Gastroesophageal sphincter (tissue), 4 donors: ENCODE measurements around the gene CCSER1. TPM values are rescaled to one million over a fixed set of nuclear protein-coding genes. Genes with fewer than 3 reads are reported as not detected.

ENCODE experiments used
- ATAC-seq: fragments of 150-250 bp; one replicate; pipeline ENCODE4 v1.9.1; 2016; ENCODE audit warnings: mild to moderate bottlenecking, moderate library complexity
- H3K27ac ChIP-seq, 4 donors: fragments of 200-600 bp; sonication (generic) in 3 of 4; 1 replicate in 3 of 4; 2 replicates in 1 of 4; pipeline ENCODE4 v1.5.1; 2016 to 2019
- H3K27me3 ChIP-seq: fragments of 200-600 bp; sonication (generic); one replicate; pipeline ENCODE4 v1.5.1; 2019
- H3K36me3 ChIP-seq, 2 donors: fragments of 200-600 bp; sonication (generic); one replicate each; pipeline ENCODE4 v1.5.1; 2019; ENCODE audit warnings: control low read depth in 1 of 2
- H3K4me1 ChIP-seq, 3 donors: fragments of 200-600 bp; sonication (generic); 1 replicate in 2 of 3; 2 replicates in 1 of 3; pipeline ENCODE4 v1.5.1; 2016 to 2019; ENCODE audit warnings: control low read depth in 2 of 3
- H3K4me3 ChIP-seq, 2 donors: fragments of 200-600 bp; sonication (generic); one replicate each; pipeline ENCODE4 v1.5.1; 2019; ENCODE audit warnings: mild to moderate bottlenecking in 1 of 2, moderate library complexity in 1 of 2
- H3K9me3 ChIP-seq, 3 donors: fragments of 200-600 bp; sonication (generic); one replicate each; pipeline ENCODE4 v1.5.1; 2017 to 2019; ENCODE audit warnings: control low read depth in 2 of 3
- EP300 ChIP-seq: sonication (generic); formaldehyde crosslinking; IDR thresholded peaks from one replicate; pipeline ENCODE4 v1.6.1; 2017; ENCODE audit warnings: antibody characterized with exemption, mild to moderate bottlenecking
- POLR2A ChIP-seq, 2 donors: fragments of 450-650 bp; IDR thresholded peaks; one replicate each; pipeline ENCODE4 v1.6.1; 2017; ENCODE audit warnings: antibody characterized with exemption in 2 of 2, mild to moderate bottlenecking in 2 of 2, moderate library complexity in 1 of 2
- POLR2AphosphoS5 ChIP-seq: sonication (generic); formaldehyde crosslinking; IDR thresholded peaks from one replicate; pipeline ENCODE4 v1.6.1; 2017; ENCODE audit warnings: antibody characterized with exemption
- WGBS, 2 donors: methylation state at CpG; one replicate each; pipeline ENCODE4 v1.1.5; 2018; ENCODE audit warnings: low coverage in 1 of 2; 5-methylcytosine and 5-hydroxymethylcytosine counted together
- small RNA-seq, 4 donors: library from RNA; depleted of rRNA; stranded (forward); fragments of <200 nt; gene quantifications; one replicate each; pipeline ENCODE3, GENCODE V24; 2016
- total RNA-seq, 4 donors: library from RNA; depleted of rRNA; stranded (reverse); fragments of >200 nt; gene quantifications; one replicate each; pipeline ENCODE4 v1.1.0, GENCODE V29; 2016
- TF ChIP-seq, protein P1 (sequence below), 4 experiments: fragments of 200-600 bp in 2 of 4; fragments of 450-650 bp in 2 of 4; sonication (generic) in 1 of 4; IDR thresholded peaks; one replicate each; pipeline ENCODE4 v1.5.1; 2017 to 2019; ENCODE audit warnings: antibody characterized with exemption in 4 of 4, mild to moderate bottlenecking in 2 of 4, moderate library complexity in 2 of 4

CCSER1 gene
- total RNA-seq, 4 donors from 2014 or later, result 2.4 to 9.3 (median 4.6) TPM

- H3K9me3 ChIP-seq, result peaks cover 0 to 6% (median 0%) of the 10 kb centered on the region in 3 donors
- no peaks in the 10 kb centered on the region for H3K27me3 ChIP-seq
- H3K4me3 ChIP-seq, result no peak overlapping the region
- no peak overlapping the region for H3K27ac ChIP-seq
- no peaks in the 10 kb centered on the region for H3K4me1 ChIP-seq
- no peaks in the 10 kb centered on the region for H3K36me3 ChIP-seq
- no peak for ATAC-seq
- 75 to 97% methylated on average over 1 to 3 of the region's 3 CpGs for WGBS, 2 donors
- TF ChIP-seq POLR2A (IDR thresholded peaks at IDR 0.05), result no peak
- TF ChIP-seq, protein P1, sequence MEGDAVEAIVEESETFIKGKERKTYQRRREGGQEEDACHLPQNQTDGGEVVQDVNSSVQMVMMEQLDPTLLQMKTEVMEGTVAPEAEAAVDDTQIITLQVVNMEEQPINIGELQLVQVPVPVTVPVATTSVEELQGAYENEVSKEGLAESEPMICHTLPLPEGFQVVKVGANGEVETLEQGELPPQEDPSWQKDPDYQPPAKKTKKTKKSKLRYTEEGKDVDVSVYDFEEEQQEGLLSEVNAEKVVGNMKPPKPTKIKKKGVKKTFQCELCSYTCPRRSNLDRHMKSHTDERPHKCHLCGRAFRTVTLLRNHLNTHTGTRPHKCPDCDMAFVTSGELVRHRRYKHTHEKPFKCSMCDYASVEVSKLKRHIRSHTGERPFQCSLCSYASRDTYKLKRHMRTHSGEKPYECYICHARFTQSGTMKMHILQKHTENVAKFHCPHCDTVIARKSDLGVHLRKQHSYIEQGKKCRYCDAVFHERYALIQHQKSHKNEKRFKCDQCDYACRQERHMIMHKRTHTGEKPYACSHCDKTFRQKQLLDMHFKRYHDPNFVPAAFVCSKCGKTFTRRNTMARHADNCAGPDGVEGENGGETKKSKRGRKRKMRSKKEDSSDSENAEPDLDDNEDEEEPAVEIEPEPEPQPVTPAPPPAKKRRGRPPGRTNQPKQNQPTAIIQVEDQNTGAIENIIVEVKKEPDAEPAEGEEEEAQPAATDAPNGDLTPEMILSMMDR (IDR thresholded peaks at IDR 0.05), result no peak
- no peak for TF ChIP-seq POLR2AphosphoS5
- no peak for TF ChIP-seq EP300
Observed at GRCh38 chr4:91631335-91631734, 1504.1 kb downstream of the CCSER1 start.

DNA sequence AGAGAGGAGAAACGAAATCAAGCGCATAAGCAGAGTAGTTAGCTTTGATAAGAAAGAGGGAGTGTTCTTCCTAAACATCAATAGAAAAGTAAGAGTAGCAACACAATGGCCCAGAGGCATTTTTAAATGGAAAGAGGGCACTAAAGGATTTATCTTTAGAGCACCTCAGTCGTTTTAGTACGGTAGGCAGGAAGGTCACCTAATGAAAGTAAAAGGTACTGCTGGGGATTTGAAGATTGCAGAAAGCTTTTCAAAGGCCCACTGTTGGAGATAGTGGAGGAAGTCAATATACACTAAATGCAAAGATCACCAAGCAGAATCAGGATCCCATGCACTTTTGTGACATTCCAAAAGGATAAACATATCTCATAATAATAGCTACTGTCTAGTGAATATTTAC lies 1508.9 kb downstream of the CCSER1 start:
- no peak for ATAC-seq
- no peak overlapping the region for H3K4me3 ChIP-seq
- 60 to 74% methylated on average over 4 of the region's 4 CpGs for WGBS, 2 donors
- peaks cover 0 to 6% (median 0%) of the 10 kb centered on the region in 3 donors for H3K9me3 ChIP-seq
- no peaks in the 10 kb centered on the region for H3K27me3 ChIP-seq
- H3K36me3 ChIP-seq, result no peaks in the 10 kb centered on the region
- TF ChIP-seq POLR2A (IDR thresholded peaks at IDR 0.05), result no peak
- no peak for TF ChIP-seq POLR2AphosphoS5
- TF ChIP-seq, protein P1 (IDR thresholded peaks at IDR 0.05), result no peak
- no peak for TF ChIP-seq EP300
- H3K27ac ChIP-seq, result no peak overlapping the region
- H3K4me1 ChIP-seq, result no peaks in the 10 kb centered on the region

Small RNA genes lying within 50 kb of the gene (small RNA-seq; reads per million reads assigned to genes)
- gene AC093729.1 (0 reads per million in 4 donors), gene TMSB4XP8 (0 reads per million in 4 donors)

Other genes with a start within 250 kb of the CCSER1 start
- 10 to 100 TPM in 3 of 4 donors, 1 to 10 TPM in 1; 1.9 to 75.2 (median 43.5) TPM for gene MMRN1, start 232.5 kb upstream of the CCSER1 start, total RNA-seq